ENCODE data around the gene DDX54.
A peak's percentile ranks its signal among the peaks of the same experiment; 100 is the strongest.

DDX54 gene

DNA sequence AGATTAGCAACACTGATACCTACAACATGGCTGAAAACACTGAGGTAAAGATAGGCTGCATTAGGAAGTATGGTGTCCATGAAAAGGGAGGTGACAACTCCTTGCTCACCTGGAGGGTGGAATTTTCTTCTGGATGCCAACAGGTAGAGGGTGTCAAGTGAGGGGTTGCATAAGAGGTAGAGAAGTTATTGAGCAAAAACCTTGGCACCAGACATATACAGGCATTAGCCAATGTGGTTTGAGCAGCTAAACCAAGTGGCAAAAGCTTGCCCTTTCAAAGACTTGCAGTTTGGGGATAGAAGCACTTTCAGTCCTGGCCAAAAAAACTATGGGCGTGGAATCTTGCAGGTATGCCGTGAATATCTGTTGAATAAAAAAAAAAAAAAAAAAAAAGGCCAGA, 4.1 kb upstream of the DDX54 start:
- no peak for DNase-seq

DNA sequence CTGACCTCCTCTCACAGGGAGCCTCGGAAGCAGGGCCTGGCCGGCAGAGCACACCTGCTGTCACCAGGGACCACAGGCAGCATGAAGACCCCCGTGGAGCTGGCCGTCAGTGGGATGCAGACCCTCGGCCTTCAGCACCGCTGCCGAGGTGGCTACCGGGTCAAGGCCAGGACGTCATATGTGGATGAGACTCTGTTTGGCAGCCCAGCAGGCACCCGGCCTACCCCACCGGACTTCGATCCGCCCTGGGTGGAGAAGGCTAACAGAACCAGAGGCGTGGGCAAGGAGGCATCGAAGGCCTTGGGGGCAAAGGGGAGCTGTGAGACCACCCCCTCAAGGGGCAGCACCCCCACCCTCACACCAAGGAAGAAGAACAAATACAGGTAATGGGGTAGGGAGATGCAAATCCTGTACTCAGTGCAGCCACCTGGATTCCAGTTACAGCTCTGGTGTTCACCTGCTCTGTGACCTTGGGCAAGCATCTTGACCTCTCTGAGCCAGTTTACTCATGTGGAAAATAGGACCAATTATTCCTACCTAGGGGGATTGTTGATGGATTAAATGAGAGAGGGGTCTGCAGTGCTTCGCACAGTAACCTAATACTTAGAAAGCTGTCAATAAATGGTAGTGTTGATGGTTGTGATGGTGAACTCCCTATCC, 1.5 kb upstream of the DDX54 start:
- DNase-seq, result no peak

DNA sequence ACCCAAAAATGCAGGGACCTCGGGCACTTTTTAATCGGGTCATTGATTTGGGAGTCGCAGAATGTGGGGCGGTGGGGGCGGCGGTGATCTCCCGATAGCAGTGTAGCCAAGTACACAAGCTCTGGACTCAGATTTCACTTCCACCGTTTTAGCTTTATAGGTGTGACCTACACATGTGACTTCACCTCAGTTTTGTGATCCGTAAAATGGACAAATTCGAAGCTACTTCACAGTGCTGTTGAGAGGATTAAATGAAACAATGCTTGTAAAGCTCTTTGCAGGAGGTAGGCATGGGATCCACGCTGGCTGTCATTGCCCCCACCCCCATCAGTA, 721 bp upstream of the DDX54 start:
- peak; percentile 6 for DNase-seq

DNA sequence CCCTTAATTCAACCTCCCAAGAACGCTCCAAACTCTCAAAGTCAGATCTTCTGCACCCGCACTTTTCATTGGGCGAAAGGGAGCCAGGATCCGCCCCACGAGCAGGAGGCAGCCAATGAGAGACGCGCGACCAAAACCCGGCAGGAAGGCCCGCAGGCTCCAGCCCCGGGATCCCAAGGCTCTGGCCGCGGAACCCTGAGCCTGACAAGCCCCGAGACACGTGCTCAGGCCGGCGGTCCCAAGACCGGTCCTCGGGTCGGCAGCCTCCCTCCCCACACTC, 438 bp downstream of the DDX54 start:
- peak; percentile 36 for DNase-seq

DNA sequence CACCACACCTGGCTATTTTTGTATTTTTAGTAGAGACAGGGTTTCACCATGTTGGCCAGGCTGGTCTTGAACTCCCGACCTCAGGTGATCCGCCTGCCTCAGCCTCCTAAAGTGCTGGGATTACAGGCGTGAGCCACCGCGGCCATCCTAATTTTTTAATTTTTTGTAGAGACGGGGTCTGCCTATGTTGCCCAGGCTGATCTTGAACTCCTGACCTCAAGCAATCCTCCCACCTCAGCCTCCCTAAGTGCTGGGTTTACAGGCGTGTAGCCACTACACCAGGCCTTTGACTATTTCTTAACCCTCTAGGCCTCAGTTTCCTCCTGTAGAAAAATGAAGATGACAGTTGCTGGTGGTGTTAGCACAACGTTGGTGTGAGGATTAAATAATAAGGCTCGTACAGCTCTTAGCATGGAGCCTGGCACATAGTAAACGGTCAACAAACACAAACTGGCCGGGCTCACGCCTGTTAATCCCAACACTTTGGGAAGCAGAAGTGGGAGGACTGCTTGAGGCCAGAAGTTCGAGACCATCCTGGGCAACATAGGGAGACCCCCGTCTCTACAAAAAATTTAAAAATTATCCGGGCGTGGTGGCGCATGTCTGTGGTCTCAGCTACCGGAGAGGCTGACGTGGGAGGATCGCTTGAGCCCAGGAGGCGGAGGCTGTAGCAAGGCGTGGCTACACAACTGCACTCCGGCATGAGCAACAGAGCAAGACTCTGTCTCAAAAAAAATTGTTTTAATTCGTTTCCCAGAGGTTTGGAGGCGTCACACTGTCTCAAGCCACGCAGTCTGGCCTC, 979 bp downstream of the DDX54 start:
- no peak for DNase-seq

DNA sequence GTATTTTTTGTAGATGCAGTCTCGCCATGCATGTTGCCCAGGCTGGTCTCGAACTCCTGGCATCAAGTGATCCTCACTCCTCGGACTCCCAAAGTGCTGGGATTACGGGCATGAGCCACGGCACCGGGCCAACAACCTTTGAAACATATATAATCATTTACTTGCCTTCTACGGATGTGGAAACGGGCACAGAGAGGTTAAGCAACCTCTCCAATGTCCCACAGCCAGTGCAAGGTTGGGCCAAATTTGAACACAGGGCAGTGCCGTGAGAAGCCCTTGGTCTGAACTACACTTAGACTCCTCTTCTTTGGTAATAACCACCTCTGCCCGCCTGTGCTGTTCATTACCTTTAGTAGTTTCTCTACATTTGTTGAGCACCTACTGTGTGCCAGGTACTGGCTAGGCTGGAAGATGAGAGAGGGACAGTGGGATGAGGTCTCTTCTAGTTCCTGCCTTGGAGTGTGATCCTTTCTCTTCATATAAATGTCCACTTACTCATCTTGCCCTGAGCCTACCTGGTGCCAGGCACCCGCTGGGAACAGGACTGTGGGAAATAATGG, 2.2 kb downstream of the DDX54 start:
- DNase-seq, result no peak

DNA sequence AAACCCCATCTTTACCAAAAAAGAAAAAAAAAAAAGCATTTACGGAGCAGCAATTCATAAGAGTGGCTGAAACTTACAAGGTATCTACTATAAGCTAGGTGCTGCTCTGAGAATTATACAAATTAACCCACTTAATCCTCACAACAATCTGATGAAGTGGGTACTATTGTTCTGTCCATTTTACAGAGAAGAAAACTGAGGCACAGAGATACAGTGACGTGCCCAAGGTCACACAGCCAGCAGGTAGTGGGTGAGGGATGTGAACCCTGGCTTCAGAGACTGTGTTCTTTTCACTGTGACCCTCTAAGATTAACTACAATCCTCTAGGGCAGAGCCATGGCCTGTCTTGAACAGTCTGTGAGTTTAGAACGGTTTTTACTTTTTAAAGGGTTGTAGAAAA, 3.3 kb downstream of the DDX54 start:
- no peak for DNase-seq

DNA sequence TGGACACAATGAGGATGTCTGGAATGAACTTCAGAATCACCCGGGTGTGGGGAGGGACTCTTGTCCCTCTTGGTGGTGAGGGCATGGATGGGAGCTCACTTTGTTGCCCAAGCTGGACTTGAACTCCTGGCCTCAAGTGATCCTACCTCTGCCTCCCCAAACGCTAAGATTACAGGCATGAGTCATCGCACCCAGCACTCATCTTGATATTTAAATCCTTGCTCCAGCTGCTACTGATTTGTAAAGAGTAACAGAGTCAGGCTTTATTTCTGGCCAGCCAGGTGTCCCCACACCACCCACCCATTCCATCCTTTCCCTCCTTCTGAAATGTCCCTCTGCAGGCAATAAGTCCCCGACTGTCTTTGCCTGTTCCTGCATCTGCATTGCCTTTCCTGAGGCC, 4.9 kb downstream of the DDX54 start:
- no peak for DNase-seq

DNA sequence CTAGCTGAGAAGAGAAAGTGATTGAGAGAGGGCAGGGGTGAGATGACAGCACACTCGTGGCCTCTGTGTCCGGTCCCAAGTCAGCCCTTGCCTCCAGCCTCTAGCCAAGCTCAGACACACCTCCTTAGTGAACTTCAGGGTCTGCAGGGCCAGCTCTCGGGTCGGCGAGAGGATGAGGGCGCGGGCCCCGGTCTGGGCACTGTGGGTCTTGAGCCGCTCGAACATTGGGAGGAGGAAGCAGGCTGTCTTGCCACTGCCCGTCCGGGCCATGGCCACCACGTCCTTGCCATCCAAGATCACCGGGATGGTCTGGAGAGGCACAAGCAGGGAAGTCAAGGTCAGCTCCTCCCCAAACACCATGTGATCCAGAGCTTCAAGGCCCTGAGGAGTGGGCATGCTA, 6.3 kb downstream of the DDX54 start:
- DNase-seq, result no peak

DNA sequence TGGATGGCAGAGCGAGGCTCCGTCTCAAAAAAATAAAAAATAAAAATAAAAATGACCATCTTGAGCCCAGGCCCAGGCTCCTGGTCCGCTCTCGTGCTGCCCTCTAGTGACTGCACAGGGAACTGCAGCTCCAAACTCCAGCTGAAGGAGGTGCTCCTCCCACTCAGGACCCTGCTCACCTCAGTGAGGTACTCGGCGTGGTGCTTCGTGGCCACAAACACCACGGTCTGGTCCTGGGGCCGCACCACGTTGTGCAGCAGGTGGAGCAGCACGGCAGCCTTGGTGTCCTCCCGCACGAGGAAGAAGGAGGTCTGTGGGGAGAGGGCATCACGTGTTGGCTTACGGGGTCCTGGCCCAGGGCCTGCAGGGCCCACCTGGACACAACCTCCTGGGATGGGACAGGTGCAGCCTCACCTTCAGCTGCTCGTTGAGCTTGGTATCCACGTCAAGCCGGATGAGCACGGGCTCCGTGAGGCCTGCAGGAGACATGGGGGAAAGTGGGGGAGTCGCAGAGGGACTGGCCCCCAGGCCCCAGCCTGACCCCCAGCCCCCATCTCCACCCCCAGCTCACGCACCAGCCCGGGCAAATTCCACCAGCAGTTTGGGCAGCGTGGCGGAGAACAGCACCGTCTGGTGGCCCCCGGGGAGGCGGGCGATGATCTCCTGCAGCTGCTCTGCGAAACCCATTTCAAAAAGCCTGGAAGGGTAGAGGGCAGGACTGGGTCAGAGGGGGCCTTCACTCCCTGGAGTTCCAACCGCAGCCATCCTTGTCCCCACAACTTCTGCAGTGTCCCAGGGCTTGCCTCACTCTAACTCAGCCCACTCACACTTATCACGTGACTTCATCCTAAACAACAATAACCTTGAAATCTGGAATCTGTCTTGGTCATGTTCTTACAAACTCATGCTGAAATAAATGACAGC, 10.6 kb downstream of the DDX54 start:
- peak; percentile 50 for DNase-seq

DNA sequence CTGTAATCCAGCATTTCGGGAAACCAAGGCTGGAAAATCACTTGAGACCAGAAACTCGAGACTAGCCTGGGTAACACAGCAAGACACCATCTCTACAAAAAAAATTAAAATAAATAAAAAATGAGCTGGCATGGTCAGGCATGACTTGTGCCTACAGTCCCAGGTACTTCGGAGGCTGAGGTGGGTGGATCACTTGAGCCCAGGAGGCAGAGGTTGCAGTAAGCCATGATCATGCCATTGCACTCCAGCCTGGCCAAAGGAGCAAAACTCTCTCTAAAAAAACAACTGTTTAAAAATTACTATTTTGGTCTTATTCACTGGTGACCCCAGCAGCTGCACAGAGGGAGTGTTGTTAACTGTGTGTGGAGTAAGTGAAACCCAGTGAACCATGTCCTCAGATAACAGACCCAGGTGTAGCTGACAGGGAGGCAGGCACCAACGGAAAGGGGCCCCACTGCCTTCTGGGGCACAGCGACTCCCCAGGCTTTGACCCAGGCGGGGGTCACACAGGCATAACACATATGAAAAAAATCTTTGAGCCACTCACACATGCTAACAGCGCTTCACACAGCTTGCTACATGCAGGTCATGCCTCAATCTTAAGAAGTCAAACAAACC, 12.1 kb downstream of the DDX54 start:
- no peak for DNase-seq

DNA sequence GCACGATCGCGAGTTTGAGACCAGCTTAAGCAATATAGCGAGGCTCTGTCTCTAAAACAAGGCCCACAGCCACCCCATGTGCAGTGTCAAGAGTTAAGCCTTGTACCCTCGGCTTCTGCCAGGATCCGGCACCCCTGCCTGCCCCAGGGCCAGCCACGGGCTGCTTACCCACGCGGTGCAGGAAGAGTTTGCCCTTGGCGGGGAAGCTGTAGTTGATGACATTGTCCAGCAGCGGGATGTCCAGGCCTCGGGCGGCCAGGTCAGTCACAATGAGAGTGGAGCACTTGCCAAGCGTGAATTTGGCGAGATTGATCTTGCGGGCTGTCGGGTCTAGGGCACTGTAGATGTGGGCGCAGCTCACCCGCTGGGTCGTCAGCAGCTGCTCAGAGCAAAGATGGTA, 13.1 kb downstream of the DDX54 start:
- no peak for DNase-seq

DNA sequence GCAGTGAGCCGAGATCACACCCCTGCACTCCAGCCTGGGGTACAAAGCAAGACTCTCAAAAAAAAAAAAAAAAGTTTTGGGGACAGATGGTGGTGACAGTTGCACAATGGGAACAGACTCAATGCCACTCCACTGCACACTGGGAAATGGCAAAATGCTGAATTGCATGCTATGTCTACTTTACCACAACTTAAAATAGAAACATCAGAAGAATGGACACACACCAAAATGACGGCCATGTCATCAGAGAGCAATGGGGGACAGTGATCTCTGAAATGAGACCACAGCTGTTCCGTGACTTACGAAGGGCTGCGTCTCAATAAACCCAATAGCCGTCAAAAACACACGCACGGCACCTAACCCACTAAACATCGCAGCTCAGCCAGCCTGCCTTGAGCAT, 13.7 kb downstream of the DDX54 start:
- no peak for DNase-seq

DNA sequence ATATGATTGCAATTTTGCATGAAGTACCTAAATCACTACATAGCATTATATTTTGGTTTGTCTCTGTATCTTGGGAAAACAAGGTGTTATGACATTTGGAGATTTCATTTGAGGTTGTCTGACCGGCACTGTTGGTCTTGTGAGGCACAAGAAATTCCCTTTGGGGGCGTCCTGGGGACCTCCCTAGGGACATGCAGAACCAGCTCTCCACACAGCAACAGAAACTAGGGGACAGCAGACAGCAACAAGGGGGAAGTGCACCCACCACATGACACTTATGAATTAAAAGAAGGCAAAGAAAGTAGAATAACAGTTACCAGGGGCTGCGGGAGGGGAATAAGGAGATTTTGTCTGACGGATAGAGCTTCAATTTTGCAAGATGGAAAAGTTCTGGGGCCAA, 14.4 kb downstream of the DDX54 start:
- no peak for DNase-seq

DNA sequence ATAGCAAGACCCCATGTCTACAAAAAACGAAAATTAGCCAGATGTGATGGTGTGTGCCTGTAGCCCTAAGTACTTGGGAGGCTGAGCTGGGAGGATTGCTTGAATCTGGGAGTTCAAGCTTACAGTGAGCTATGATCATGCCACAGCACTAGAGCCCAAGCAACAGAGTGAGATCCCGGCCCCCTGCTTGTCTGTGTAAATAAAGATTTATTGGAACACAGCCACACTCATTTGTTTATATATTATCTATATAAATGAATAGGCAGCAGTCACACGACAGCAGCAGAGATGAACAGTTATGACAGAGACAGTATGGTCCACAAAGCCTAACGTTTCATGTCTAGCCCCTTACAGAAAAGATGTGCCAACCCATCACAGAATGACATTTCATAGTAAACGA, 14.8 kb downstream of the DDX54 start:
- no peak for DNase-seq

DNA sequence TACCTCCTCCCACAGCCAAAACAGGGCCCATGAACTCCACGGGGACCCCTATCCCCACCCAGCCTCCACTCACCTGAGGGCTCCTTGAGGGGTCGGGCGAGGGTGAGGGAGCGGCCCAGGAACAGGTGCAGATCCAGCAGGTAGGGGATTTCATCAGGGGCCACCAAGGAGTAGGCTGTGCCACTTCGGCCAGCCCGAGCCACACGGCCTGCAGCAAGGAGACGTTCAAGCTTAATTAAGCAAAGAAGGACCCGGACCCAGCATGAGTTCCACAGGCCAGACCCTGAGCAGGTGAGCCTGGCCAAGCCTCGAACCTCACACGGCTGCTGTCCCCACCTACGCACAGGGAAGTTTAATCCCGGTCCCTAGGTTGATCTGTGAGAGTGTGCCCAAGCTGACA, 15.6 kb downstream of the DDX54 start:
- no peak for DNase-seq

DNA sequence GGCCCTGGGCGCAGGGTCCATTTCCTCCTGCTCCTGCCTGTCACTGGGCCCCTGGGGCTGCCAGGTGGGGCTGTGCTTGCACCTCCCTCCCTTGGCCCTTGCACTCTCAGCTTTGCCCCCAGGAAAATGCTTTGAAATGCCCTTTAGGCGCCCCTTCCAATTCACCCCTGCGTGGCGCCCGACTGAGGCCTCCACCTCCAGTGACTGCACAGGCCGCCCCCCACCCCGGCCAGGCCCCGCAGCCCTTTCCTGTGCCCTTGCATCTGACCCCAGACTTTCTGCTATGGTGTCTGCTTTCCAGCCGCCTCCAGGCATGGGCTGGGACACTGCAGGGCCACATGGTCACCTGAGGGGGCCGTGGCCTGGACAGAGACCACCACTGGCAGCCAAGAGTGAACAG, 17.4 kb downstream of the DDX54 start:
- DNase-seq, result no peak

DNA sequence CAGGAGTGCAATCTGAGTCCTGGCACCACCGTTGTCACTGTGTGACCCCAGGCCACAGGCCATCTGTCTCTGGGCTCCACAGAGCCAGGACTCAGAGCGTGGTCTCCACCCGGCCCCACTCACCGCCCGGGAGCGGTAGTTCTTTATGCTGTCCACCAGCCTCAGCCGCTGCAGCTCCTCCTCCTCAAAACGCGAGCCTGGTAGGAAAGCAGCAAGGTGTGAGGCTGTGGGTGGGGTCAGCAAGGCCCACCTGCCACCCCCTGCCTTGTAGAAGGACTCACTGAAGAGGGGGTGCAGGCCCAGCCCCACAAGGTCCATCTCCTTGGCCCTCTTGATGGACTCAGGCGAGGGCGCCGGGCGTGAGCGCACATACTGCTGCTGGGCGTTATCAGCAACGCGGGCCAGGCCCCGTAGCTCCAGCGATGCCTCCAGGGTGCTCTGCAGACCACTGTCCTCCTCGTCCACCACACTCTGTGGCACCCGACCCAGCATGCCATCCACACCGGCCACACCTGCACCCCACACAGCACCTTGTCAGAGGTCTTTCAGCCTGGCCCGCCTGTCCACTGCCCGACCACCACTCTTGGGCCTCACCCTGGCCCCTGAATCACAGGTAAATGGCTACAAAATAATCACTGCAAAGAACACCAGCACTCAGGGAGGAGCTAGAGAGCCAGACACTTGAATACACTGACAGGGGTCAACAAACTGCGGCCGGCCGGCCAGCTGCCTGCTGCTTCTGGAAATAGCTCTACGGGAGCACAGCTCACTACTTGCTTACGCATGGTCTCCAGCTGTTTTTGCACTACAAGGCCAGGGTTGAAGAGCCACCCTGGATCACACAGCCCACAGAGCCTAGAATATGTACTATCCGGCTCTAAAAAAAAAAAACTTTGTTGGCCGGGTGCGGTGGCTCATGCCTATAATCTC, 19.5 kb downstream of the DDX54 start:
- no peak for DNase-seq

DNA sequence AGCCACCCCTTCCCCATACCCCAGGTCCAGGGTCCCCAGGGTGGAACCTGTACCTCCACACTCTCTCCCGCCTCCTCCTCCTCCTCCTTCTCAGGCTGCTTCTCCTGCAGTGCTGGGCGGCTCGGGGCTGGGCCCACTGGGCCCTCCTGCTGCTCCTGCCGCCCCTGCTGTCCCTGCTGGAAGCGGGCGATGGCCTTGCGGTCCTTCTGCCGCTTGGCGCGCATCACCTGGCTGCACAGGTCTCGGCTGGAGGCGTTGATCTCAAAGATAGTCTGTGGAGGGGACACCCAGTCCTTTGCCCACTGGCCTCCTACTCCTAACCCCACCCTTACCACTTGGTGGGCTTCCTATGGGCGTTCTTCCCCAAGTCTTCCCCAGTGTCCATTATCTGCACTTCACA, 21.3 kb downstream of the DDX54 start:
- DNase-seq, result no peak

DNA sequence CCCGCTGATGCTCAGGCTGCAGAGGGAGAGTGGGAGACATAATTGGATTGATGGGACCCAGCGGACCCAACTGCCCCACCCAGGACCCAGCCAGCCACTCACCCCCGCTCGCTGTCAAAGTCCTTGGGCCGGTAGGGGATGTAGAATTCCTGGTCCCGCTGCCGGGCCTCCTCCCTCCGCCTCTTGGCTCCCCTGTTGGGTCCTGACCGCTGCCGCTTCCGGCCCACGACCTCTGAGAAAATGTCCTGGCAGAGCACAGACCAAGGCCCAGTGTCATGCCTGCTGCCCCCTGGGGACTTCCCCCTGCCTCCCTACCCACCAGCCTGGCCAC, 22.3 kb downstream of the DDX54 start:
- DNase-seq, result no peak

DNA sequence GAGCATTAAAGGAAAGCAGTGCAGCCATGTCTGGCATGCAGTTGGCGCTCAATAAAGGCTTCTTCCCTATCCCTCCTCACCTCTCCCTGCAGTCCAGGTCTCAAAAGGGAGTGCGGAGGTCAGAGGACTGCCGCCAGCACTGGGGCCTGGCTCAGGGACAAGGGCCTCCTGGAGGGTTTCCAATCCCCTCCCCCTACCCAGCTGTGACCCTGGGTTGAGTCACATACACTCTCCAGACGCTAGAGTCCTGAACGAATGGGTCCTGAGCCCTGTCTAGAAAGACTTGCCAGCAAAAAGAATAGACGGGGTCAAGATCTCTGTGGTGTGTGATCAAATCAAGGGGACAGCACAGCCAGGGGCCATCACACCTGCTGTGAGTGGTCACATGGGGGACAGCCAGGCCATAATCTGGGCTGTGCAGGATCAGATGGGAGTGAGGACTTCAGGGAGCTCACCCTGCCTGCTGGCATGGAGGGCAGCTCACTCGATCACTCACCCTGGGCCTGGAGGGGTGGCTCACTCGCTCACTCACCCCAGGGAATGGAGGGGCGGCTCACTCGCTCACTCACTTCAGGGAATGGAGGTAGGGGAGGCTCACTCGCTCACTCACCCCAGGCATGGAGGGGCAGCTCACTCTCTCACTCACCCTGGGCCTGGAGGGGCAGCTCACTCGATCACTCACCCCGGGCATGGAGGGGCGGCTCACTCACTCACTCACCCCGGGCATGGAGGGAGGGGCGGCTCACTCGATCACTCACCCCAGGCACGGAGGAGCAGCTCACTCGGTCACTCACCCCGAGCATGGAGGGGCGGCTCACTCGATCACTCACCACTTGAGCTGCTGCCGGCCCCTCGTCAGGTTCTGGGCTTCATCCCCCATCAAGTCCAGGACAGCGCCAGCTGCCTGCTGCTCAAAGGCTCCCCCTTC, 22.9 kb downstream of the DDX54 start:
- DNase-seq, result peak; percentile 2

Data from NCI-H1694 (cell line).